HTR-8/SVneo (cell line): ENCODE results near the gene TBC1D3E.
"Not testable (repeated sequence)": the region's sequence is repeated elsewhere in the genome, so short reads cannot be mapped to it uniquely, and the experiment has no call there.

Experiments
- DNase-seq: peaks from one replicate; pipeline ENCODE4 v3.0.0; 2011; ENCODE audit warnings: low spot score, mixed read lengths; ENCODE audit not compliant: insufficient read length
- FAIRE-seq: peaks from 2 replicates; lab custom pipeline; 2011; peaks lifted over from hg19 to GRCh38; lab: Jason Lieb, UNC

TBC1D3E gene

GRCh38 chr17:38127651-38128050 lies at the start of gene TBC1D3E:
TBC1D3E (plus strand) TSS chr17:38127951; CDS start chr17:38129496, 1,545 bp downstream.
- FAIRE-seq, DNase-seq: not testable (repeated sequence)

- FAIRE-seq = not testable (repeated sequence)
Observed at GRCh38 chr17:38087344-38087743, 40.4 kb upstream of the TBC1D3E start.

GRCh38 chr17:38088120-38088519 lies 39.6 kb upstream of the TBC1D3E start:
- not testable (repeated sequence) for FAIRE-seq, DNase-seq

More at GRCh38 chr17:38087344-38087743, 40.4 kb upstream of the TBC1D3E start:
- DNase-seq = not testable (repeated sequence)

DNA sequence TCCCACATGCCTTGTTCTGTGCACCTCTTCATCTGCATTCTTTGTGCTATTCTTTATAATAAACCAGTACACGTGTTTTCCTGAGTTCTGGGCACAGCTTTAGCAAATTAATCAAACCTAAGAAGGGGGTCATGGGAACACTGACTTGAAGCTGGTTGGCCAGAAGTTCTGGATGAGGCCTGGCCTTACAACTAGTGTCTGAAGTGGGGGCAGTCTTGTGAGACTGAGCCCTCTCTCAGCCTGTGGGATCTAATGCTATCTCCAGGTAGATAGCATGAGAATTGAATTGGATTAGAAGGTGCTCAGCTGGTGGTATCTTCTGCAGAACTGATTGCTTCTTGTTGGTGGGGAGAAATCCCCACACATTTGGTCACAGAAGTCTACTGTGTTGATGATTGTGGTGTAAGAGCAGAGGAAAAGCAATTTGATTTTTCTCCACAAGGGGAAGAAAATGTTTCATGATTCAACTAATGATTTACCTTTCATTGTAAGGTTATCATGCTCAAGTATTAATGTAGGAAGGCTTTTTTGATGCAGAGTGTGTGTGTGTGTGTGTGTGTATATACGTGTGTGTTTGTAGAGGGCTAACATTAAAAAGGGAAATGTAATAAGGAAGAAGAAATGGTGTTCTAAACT lies 33.6 kb upstream of the TBC1D3E start:
- not testable (repeated sequence) for FAIRE-seq, DNase-seq

GRCh38 chr17:38099262-38099661 lies 28.5 kb upstream of the TBC1D3E start:
- not testable (repeated sequence) for FAIRE-seq, DNase-seq

GRCh38 chr17:38119829-38120228 lies 7.9 kb upstream of the TBC1D3E start:
- DNase-seq, FAIRE-seq: not testable (repeated sequence)

GRCh38 chr17:38134860-38135259 lies 7.1 kb downstream of the TBC1D3E start:
- FAIRE-seq, DNase-seq: not testable (repeated sequence)
